Fibroblast of lung (primary cell): ENCODE data around the gene SLC27A4. TPM values are rescaled to one million over a fixed set of nuclear protein-coding genes. Genes with fewer than 3 reads are reported as not detected.
A peak's percentile ranks its signal among the peaks of the same experiment; 100 is the strongest.

Experiments used
- DNase-seq, 2 donors: peaks; one replicate each; pipeline versions ENCODE4 v3.0.0 to v3.0.0-alpha.2; 2010; ENCODE audit warnings: low read depth in 2 of 2
- H2AFZ ChIP-seq: 2 replicates; pipeline ENCODE4 v1.5.1; 2012; ENCODE audit warnings: low read length, control low read depth, inconsistent platforms
- H3K27ac ChIP-seq: 2 replicates; pipeline ENCODE4 v1.5.1; 2011; ENCODE audit warnings: low read length, control low read depth; ENCODE audit not compliant: insufficient read depth
- H3K27me3 ChIP-seq: 2 replicates; pipeline ENCODE4 v1.5.1; 2011; ENCODE audit warnings: mild to moderate bottlenecking, low read length; ENCODE audit not compliant: control insufficient read depth, insufficient read depth
- H3K36me3 ChIP-seq: 2 replicates; pipeline ENCODE4 v1.5.1; 2011; ENCODE audit warnings: low read length; ENCODE audit not compliant: control insufficient read depth, insufficient read depth
- H3K4me1 ChIP-seq: 2 replicates; pipeline ENCODE4 v1.5.1; 2011; ENCODE audit warnings: low read length; ENCODE audit not compliant: control insufficient read depth, insufficient read depth; ENCODE audit errors: extremely low read depth
- H3K4me2 ChIP-seq: 2 replicates; pipeline ENCODE4 v1.5.1; 2011; ENCODE audit warnings: low read length, control low read depth; ENCODE audit not compliant: insufficient read depth; ENCODE audit errors: extremely low read depth
- H3K4me3 ChIP-seq, 4 experiments: fragments of 200-600 bp in 1 of 4; sonication (generic) in 1 of 4; replicated peaks in 1 of 4; 2 replicates each; pipeline ENCODE4 v1.5.1; 2011 to 2016; ENCODE audit warnings: low read length in 4 of 4, low read depth in 3 of 4, mild to moderate bottlenecking in 3 of 4, control low read depth in 2 of 4, inconsistent platforms in 1 of 4, mixed read lengths in 1 of 4; ENCODE audit not compliant: insufficient read depth in 1 of 4; ENCODE audit errors: control extremely low read depth in 1 of 4
- H3K79me2 ChIP-seq: 2 replicates; pipeline ENCODE4 v1.5.1; 2012; ENCODE audit warnings: mild to moderate bottlenecking, low read length, inconsistent platforms; ENCODE audit not compliant: control insufficient read depth, insufficient read depth
- H3K9ac ChIP-seq: 2 replicates; pipeline ENCODE4 v1.5.1; 2011; ENCODE audit warnings: mild to moderate bottlenecking, low read length, control low read depth; ENCODE audit not compliant: insufficient read depth
- H3K9me3 ChIP-seq: 2 replicates; pipeline ENCODE4 v1.5.1; 2012; ENCODE audit warnings: low read depth, low read length; ENCODE audit not compliant: control insufficient read depth, insufficient read depth
- H4K20me1 ChIP-seq: 2 replicates; pipeline ENCODE4 v1.5.1; 2011; ENCODE audit warnings: low read length; ENCODE audit not compliant: control insufficient read depth, insufficient read depth; ENCODE audit errors: extremely low read depth
- CTCF ChIP-seq, 2 donors: IDR thresholded peaks in 1 of 2; conservative IDR thresholded peaks in 1 of 2; 1 replicate in 1 of 2; 2 replicates in 1 of 2; pipeline ENCODE4 v1.5.1; 2011 to 2012; ENCODE audit warnings: low read length in 2 of 2, control low read depth in 1 of 2, inconsistent platforms in 1 of 2, low read depth in 1 of 2, mild to moderate bottlenecking in 1 of 2
- EZH2 ChIP-seq: IDR thresholded peaks from 2 replicates; pipeline ENCODE4 v1.5.1; 2012; ENCODE audit warnings: low read length, control low read depth, mild to moderate bottlenecking; ENCODE audit errors: missing control alignments
- polyA plus RNA-seq, 2 donors: library from polyadenylated mRNA; depleted of rRNA in 1 of 2; stranded (reverse) in 1 of 2; unstranded in 1 of 2; fragments of >200 nt; gene quantifications; 2 replicates each; pipeline ENCODE4 v1.2.1, GENCODE V29; 2011 to 2012; ENCODE audit warnings: missing spikeins in 1 of 2
- total RNA-seq: library from RNA; depleted of rRNA; stranded (reverse); fragments of >200 nt; gene quantifications from 2 replicates; pipeline ENCODE4 v1.2.1, GENCODE V29; 2014

The SLC27A4 gene
- total and polyA plus RNA-seq, 2 donors (not counting 1 experiment from before 2014, with no cell fraction given) = 10.3 to 11.7 TPM

- peaks cover 7% of the 10 kb centered on the region for H3K4me1 ChIP-seq
- TF ChIP-seq EZH2 (no peak), CTCF (conservative IDR thresholded peaks at IDR 0.05 in 1 of 2, IDR thresholded peaks at IDR 0.05 in 1 of 2; ENCODE audit: low read depth in 1 of 2, low read length in 2 of 2) (no peak)
- no peak overlapping the region for H2AFZ ChIP-seq
- peaks cover 32% of the 10 kb centered on the region for H3K79me2 ChIP-seq
- H3K9me3 ChIP-seq = no peaks in the 10 kb centered on the region
- peak overlapping the region; percentile 71 to 99 (median 87) for H3K4me3 ChIP-seq
- H3K27ac ChIP-seq = peak overlapping the region; percentile 91
- no peaks in the 10 kb centered on the region for H3K27me3 ChIP-seq
- peak overlapping the region; percentile 83 for H3K9ac ChIP-seq
- peak overlapping the region; percentile 96 for H3K4me2 ChIP-seq
- DNase-seq = peak in 1 of 2 donors; percentile 23
- H3K36me3 ChIP-seq = peaks cover 1% of the 10 kb centered on the region
- no peaks in the 10 kb centered on the region for H4K20me1 ChIP-seq
Measured at GRCh38 chr9:128372188-128372641, 31.9 kb downstream of the SLC27A4 start.

- peak overlapping the region; percentile 96 for H3K4me2 ChIP-seq
- peaks cover 7% of the 10 kb centered on the region for H3K4me1 ChIP-seq
- H3K4me3 ChIP-seq = peak overlapping the region in 2 of 4 experiments; percentile 71 to 99
- TF ChIP-seq CTCF (conservative IDR thresholded peaks at IDR 0.05 in 1 of 2, IDR thresholded peaks at IDR 0.05 in 1 of 2; ENCODE audit: low read depth in 1 of 2, low read length in 2 of 2) (no peak), EZH2 (no peak)
- peak; percentile 21 to 32 for DNase-seq
- no peak overlapping the region for H3K9ac ChIP-seq
- no peak overlapping the region for H2AFZ ChIP-seq
- no peaks in the 10 kb centered on the region for H3K9me3 ChIP-seq
- H3K27me3 ChIP-seq = no peaks in the 10 kb centered on the region
- peak overlapping the region; percentile 91 for H3K27ac ChIP-seq
- H3K79me2 ChIP-seq = peaks cover 32% of the 10 kb centered on the region
- H3K36me3 ChIP-seq = peaks cover 1% of the 10 kb centered on the region
- H4K20me1 ChIP-seq = no peaks in the 10 kb centered on the region
Measured at GRCh38 chr9:128372784-128373183, 32.5 kb downstream of the SLC27A4 start.

- Histone ChIP-seq H3K36me3 (peaks cover 3% of the 10 kb centered on the region), H3K27me3 (no peaks in the 10 kb centered on the region), H3K9me3 (no peaks in the 10 kb centered on the region), H3K27ac (no peak overlapping the region), H4K20me1 (no peaks in the 10 kb centered on the region), H3K4me3 (no peak overlapping the region), H2AFZ (no peak overlapping the region), H3K4me1 (peaks cover 7% of the 10 kb centered on the region), H3K9ac (no peak overlapping the region), H3K4me2 (no peak overlapping the region), H3K79me2 (peaks cover 34% of the 10 kb centered on the region)
- TF ChIP-seq EZH2 (no peak), CTCF (conservative IDR thresholded peaks at IDR 0.05 in 1 of 2, IDR thresholded peaks at IDR 0.05 in 1 of 2; ENCODE audit: low read depth in 1 of 2, low read length in 2 of 2) (no peak)
- DNase-seq = no peak
Measured at GRCh38 chr9:128374221-128374675, 33.9 kb downstream of the SLC27A4 start.
